ENCODE data around the gene LRRC37B. TPM values are rescaled to one million over a fixed set of nuclear protein-coding genes. Genes with fewer than 3 reads are reported as not detected.
"Not testable (repeated sequence)": the region's sequence is repeated elsewhere in the genome, so short reads cannot be mapped to it uniquely, and the experiment has no call there.

The LRRC37B gene
- total and polyA plus RNA-seq, 4 donors = 1.5 to 5.9 (median 4.5) TPM

DNA sequence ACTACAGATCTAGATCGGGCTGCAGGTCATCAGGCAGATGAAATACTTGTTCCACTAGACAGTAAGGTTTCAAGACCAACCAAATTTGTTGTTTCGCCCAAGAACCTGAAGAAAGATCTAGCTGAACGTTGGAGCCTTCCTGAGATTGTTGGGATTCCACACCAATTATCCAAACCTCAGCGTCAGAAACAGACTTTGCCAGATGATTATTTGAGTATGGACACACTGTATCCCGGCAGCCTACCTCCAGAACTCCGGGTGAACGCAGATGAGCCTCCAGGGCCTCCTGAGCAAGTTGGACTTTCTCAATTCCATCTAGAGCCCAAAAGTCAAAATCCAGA, 14.4 kb downstream of the LRRC37B start:
- Histone ChIP-seq H3K27ac (ENCODE audit: low read depth in 1 of 2, low read length in 2 of 2) (no peak overlapping the region), H3K9me3 (ENCODE audit: control insufficient read depth in 4 of 4, low read length in 3 of 4) (no peaks in the 10 kb centered on the region), H3K27me3 (ENCODE audit: control insufficient read depth in 4 of 4, insufficient read depth in 4 of 4, low read length in 3 of 4) (no peaks in the 10 kb centered on the region), H3K4me1 (ENCODE audit: control insufficient read depth in 4 of 4, insufficient read depth in 4 of 4, low read length in 3 of 4) (peaks cover 0 to 1% (median 0%) of the 10 kb centered on the region in 4 donors), H3K9ac (ENCODE audit: low read depth in 1 of 2, low read length in 2 of 2) (no peak overlapping the region), H3K36me3 (ENCODE audit: control insufficient read depth in 4 of 4, insufficient read depth in 3 of 4, low read depth in 1 of 4, low read length in 3 of 4) (peaks cover 0 to 9% (median under 1%) of the 10 kb centered on the region in 4 donors), H3K4me3 (ENCODE audit: low read depth in 1 of 3, low read length in 3 of 3) (no peak overlapping the region)
- 97% methylated on average over 7 of the region's 7 CpGs for WGBS
- TF ChIP-seq REST (IDR thresholded peaks at IDR 0.05) = no peak
- no peak for TF ChIP-seq HNF4A (conservative IDR thresholded peaks at IDR 0.05)
- TF ChIP-seq ZBTB33 (IDR thresholded peaks at IDR 0.05) = no peak
- TF ChIP-seq FOXA1 (IDR thresholded peaks at IDR 0.05) = no peak
- no peak for TF ChIP-seq EGR1 (IDR thresholded peaks at IDR 0.05; ENCODE audit: low read depth in 2 of 2)
- TF ChIP-seq, protein P1, sequence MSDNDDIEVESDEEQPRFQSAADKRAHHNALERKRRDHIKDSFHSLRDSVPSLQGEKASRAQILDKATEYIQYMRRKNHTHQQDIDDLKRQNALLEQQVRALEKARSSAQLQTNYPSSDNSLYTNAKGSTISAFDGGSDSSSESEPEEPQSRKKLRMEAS (IDR thresholded peaks at IDR 0.05) = no peak
- TF ChIP-seq, protein P2, sequence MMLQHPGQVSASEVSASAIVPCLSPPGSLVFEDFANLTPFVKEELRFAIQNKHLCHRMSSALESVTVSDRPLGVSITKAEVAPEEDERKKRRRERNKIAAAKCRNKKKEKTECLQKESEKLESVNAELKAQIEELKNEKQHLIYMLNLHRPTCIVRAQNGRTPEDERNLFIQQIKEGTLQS (IDR thresholded peaks at IDR 0.05) = no peak
- TF ChIP-seq NR2F2 (IDR thresholded peaks at IDR 0.05) = no peak
- TF ChIP-seq CTCF (IDR thresholded peaks at IDR 0.05; ENCODE audit: low read depth, low read length, missing input control) = no peak
- DNase-seq (ENCODE audit: low spot score) = no peak

DNA sequence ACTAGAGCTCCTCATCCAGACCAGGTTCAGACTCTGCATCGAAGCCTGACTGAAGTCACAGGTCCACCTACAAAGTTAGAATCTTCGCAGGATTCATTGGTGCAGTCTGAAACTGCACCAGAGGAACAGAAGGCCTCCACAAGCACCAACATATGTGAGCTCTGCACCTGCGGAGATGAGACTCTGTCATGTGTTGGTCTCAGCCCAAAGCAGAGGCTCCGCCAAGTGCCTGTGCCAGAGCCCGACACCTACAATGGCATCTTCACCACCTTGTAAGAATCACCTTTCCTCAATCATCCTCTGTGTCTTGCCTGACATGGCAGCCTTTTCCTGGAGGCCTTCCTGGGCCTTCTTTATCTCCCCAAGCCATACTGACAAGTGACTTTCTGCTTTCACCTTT, 15.4 kb downstream of the LRRC37B start:
- H3K27ac ChIP-seq (ENCODE audit: low read depth in 1 of 2, low read length in 2 of 2); DNase-seq (ENCODE audit: low spot score); H3K9ac ChIP-seq (ENCODE audit: low read depth in 1 of 2, low read length in 2 of 2); H3K9me3 ChIP-seq (ENCODE audit: control insufficient read depth in 4 of 4, low read length in 3 of 4); H3K4me3 ChIP-seq (ENCODE audit: low read depth in 1 of 3, low read length in 3 of 3); H3K4me1 ChIP-seq (ENCODE audit: control insufficient read depth in 4 of 4, insufficient read depth in 4 of 4, low read length in 3 of 4); H3K27me3 ChIP-seq (ENCODE audit: control insufficient read depth in 4 of 4, insufficient read depth in 4 of 4, low read length in 3 of 4); H3K36me3 ChIP-seq (ENCODE audit: control insufficient read depth in 4 of 4, insufficient read depth in 3 of 4, low read depth in 1 of 4, low read length in 3 of 4): not testable (repeated sequence)
- WGBS = 95% methylated on average over 5 of the region's 5 CpGs

DNA sequence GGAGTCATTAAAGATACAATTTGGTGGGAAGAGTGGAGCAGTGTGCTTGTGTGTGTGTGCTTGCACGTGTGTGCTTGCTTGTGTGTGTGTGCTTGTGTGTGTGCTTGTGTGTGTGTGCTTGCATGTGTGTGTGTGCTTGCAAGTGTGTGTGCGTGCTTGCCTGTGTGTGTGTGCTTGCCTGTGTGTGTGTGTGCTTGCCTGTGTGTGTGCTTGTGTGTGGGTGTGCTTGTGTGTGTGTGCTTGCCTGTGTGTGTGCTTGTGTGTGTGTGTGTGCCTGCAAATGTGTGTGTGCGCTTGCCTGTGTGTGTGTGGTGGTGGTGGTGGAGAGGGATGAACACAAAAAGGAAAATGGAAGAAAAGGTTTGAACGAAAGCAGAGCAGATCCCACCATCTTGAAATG, 20.1 kb downstream of the LRRC37B start:
- not testable (repeated sequence) for H3K27ac ChIP-seq (ENCODE audit: low read depth in 1 of 2, low read length in 2 of 2); H3K36me3 ChIP-seq (ENCODE audit: control insufficient read depth in 4 of 4, insufficient read depth in 3 of 4, low read depth in 1 of 4, low read length in 3 of 4); H3K9ac ChIP-seq (ENCODE audit: low read depth in 1 of 2, low read length in 2 of 2); DNase-seq (ENCODE audit: low spot score); H3K27me3 ChIP-seq (ENCODE audit: control insufficient read depth in 4 of 4, insufficient read depth in 4 of 4, low read length in 3 of 4); H3K4me1 ChIP-seq (ENCODE audit: control insufficient read depth in 4 of 4, insufficient read depth in 4 of 4, low read length in 3 of 4); H3K9me3 ChIP-seq (ENCODE audit: control insufficient read depth in 4 of 4, low read length in 3 of 4); H3K4me3 ChIP-seq (ENCODE audit: low read depth in 1 of 3, low read length in 3 of 3)
- 97% methylated on average over 4 of the region's 4 CpGs for whole genome bisulfite sequencing
